OCI-LY7 (cell line): ENCODE measurements around the gene SRGAP1.

ENCODE experiments used
- EZH2phosphoT487 ChIP-seq: fragments of 200-600 bp; sonication (generic); IDR thresholded peaks from 2 replicates; pipeline ENCODE4 v1.6.1; 2018; ENCODE audit warnings: low read depth, borderline replicate concordance, mild to moderate bottlenecking, mixed run types, antibody characterized with exemption, low read length, moderate library complexity, mixed read lengths
- TF ChIP-seq, protein P1 (sequence below): fragments of 200-600 bp; sonication (generic); conservative IDR thresholded peaks from 2 replicates; pipeline ENCODE4 v1.5.1; 2014; ENCODE audit warnings: mild to moderate bottlenecking, antibody characterized with exemption, low read length, moderate library complexity, mixed read lengths

DNA sequence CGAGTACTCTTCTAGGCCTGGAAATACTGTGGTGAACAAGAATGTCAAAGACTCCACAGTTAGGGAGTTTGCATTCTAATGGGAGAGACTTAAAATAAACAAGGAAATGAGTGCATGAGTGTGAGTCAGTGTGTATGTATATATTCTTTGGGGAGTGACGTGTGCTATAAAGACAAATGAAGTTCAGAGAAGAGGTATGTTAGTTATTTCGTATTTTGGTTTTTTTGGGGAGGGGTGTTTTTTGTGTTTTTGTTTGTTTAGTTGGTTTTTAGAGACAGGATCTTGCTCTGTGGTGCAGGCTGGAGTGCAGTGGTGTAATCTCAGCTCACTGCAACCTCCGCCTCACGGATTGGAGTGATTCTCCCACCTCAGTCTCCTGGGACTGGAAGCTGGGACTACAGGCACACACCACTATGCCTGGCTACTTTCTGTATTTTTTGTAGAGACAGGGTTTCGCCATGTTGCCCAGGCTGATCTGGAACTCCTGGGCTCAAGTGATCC is 74.3 kb downstream of the SRGAP1 start:
- TF ChIP-seq, protein P1, sequence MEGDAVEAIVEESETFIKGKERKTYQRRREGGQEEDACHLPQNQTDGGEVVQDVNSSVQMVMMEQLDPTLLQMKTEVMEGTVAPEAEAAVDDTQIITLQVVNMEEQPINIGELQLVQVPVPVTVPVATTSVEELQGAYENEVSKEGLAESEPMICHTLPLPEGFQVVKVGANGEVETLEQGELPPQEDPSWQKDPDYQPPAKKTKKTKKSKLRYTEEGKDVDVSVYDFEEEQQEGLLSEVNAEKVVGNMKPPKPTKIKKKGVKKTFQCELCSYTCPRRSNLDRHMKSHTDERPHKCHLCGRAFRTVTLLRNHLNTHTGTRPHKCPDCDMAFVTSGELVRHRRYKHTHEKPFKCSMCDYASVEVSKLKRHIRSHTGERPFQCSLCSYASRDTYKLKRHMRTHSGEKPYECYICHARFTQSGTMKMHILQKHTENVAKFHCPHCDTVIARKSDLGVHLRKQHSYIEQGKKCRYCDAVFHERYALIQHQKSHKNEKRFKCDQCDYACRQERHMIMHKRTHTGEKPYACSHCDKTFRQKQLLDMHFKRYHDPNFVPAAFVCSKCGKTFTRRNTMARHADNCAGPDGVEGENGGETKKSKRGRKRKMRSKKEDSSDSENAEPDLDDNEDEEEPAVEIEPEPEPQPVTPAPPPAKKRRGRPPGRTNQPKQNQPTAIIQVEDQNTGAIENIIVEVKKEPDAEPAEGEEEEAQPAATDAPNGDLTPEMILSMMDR, result no peak
- TF ChIP-seq EZH2phosphoT487, result no peak
